ENCODE results near the gene MZT2A.
"Not testable (repeated sequence)": the region's sequence is repeated elsewhere in the genome, so short reads cannot be mapped to it uniquely, and the experiment has no call there.

DNA sequence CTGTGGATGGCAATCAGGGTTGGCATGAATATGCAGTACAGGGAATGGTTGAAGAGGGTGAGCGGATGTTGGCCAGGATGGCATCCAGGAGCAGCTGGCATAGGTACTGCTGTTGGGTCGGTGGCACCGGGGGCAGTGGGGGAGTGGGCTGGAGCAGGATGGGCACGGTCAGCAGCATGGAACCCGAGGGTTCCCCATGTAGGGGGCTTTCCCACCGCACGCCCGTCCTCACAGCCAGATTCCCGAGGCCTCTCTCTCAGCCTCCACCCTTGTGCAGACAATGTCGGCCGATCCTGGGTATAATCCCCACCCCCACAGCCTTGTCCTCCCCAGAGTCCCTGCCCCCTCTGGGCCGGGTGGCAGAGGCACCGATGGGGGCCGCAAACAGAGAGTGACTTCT, 44.6 kb upstream of the MZT2A start:
- TF ChIP-seq, protein P1, sequence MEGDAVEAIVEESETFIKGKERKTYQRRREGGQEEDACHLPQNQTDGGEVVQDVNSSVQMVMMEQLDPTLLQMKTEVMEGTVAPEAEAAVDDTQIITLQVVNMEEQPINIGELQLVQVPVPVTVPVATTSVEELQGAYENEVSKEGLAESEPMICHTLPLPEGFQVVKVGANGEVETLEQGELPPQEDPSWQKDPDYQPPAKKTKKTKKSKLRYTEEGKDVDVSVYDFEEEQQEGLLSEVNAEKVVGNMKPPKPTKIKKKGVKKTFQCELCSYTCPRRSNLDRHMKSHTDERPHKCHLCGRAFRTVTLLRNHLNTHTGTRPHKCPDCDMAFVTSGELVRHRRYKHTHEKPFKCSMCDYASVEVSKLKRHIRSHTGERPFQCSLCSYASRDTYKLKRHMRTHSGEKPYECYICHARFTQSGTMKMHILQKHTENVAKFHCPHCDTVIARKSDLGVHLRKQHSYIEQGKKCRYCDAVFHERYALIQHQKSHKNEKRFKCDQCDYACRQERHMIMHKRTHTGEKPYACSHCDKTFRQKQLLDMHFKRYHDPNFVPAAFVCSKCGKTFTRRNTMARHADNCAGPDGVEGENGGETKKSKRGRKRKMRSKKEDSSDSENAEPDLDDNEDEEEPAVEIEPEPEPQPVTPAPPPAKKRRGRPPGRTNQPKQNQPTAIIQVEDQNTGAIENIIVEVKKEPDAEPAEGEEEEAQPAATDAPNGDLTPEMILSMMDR (IDR thresholded peaks at IDR 0.05), result not testable (repeated sequence)
- TF ChIP-seq SP1 (CRISPR knock-in tag; conservative IDR thresholded peaks at IDR 0.05); ESRRA (CRISPR knock-in tag; IDR thresholded peaks at IDR 0.05; ENCODE audit: borderline replicate concordance): not testable (repeated sequence)
- TF ChIP-seq, protein P2, sequence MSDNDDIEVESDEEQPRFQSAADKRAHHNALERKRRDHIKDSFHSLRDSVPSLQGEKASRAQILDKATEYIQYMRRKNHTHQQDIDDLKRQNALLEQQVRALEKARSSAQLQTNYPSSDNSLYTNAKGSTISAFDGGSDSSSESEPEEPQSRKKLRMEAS (CRISPR knock-in tag; IDR thresholded peaks at IDR 0.05), result not testable (repeated sequence)
